GM18951 (cell line): ENCODE results near the gene ZCCHC14.

ENCODE experiments used
- POLR2A ChIP-seq: IDR thresholded peaks from 4 replicates; pipeline ENCODE4 v1.6.1; 2011; ENCODE audit warnings: mild to moderate bottlenecking; ENCODE audit not compliant: insufficient read length, insufficient read depth; ENCODE audit errors: extremely low read depth
- in situ Hi-C: fragments of 300-500 bp; cut with MboI; formaldehyde crosslinking; loops from one replicate; pipeline ENCODE4 v1.12.0; 2022; ENCODE audit warnings: low sequenced_read_pairs, mixed read lengths, inconsistent platforms; ENCODE audit not compliant: unreplicated experiment

The ZCCHC14 gene

DNA sequence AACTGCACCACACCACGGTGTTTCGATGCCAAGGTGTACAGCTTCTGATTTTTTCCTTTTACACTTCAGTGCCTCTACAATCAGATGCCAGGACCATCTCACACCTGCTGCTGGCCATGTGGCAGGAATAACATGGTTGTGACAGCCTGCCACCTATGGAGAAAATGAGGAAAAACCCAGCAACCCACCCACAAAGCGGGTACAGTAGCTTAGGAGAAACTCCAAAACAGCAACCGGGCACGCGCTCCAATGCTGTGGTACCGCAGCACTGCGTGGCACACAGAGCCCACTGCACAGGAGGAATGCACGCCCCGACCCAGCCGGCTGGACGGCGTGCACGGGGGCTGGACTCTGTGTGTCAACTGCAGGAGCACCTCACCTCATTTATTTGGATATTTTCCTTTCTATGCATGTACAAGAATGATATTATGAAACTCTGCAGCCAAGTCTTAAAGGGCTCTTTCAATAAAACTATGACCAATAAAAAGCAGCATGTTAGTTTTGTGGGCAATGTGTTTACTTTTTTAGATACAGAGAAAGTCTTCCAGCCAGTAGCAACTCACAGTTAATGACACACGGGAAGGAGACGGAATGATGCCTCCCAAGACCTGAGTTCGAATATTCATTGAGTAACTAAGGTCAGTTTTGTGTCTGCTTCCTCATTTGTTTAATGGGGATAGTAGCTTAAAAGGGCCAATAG is 54.8 kb downstream of the ZCCHC14 start:
- no peak for TF ChIP-seq POLR2A
- in situ Hi-C loops, result no loop called here

DNA sequence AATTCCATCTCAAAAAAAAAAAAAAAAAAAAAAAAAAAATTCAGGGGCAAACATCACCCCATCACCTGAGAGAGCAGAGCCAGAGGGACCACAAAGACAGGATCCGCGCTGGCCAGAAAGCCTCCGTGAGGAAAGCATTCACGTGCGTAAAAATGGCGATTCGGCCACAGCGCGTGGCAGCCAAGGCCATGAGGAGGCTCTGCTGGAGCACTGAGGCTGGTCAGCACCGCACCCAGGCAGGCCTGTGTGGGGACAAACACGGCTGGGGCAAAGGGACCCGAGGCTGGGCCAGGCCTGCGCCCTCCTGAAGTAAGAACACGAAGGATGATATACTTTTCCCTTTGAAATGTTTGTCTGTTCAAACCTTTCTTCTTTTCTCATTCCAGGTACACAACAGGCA is 55.5 kb downstream of the ZCCHC14 start:
- no peak for TF ChIP-seq POLR2A
- in situ Hi-C loops, result no loop called here

- no peak for TF ChIP-seq POLR2A
Observed at GRCh38 chr16:87436225-87437172, 56.3 kb downstream of the ZCCHC14 start.

DNA sequence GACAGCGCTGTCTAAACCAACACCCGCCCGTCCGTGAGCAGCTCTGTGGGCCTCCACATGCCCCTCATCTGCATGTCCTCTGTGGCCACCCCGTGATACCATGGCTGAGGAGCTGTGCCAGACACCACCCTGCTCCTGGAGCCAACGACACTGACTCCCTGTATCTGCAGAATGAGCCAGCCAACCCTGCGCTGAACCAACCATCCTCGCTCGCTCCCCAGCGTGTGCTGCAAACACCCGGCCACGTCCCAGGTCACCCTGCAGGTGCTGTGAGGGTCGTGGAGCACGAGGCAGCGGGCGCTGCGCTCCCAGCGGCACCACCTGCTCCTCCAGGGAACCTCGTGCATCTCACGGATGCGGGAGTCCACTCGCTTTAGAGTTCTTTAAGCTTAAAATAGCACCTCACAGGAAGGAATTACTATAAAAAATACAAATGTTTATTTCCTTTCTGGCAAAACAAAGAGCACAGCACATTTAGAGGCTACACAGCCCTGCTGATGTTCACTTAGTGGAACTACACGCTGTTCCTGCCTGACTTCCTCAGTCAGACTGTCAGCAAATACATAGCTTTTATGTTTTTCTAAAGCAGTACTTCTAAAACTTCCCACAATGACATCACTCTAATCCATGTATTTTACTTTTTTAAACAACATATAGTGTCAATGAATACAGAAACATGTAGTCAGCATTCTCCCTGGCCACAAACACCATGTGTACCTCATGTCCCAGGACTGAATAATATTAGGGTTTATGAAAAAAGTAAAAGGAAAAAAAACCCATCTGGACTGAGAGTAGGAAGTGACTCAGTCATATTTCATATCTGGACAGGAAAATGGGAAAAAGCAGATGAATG is 57.2 kb downstream of the ZCCHC14 start:
- TF ChIP-seq POLR2A, result no peak
- in situ Hi-C loops, result no loop called here

More at GRCh38 chr16:87436225-87437172, 56.3 kb downstream of the ZCCHC14 start:
- in situ Hi-C loops, result no loop called here

DNA sequence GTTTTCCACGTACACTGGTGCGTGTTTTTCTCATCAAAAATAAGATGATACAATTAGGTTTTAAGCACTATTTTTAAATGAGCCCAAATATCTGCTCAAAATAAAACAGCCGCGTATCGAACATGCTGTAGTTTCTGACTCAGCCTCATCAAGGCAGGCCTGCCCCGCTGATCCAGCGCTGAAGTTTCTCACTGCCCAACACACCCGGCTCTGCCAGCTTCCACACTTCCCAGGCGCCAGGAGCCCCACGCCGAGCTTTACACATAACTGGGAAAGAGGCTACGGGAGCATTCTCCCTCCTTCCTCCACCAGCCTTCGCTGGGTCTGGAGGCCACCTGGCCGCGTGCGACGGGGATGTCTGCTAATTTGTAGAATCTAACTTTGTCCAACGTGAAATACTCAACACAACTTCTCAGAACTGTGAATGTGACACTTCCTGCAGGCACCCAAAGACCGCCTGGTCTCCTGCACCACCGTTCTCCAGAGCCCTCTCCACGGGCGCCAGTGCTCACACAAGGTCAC is 58.6 kb downstream of the ZCCHC14 start:
- no peak for TF ChIP-seq POLR2A
- in situ Hi-C loops, result no loop called here

GRCh38 chr16:87432330-87432915 is 60.4 kb downstream of the ZCCHC14 start:
- no peak for TF ChIP-seq POLR2A
- in situ Hi-C loops, result no loop called here

- in situ Hi-C loops, result no loop called here
- no peak for TF ChIP-seq POLR2A
Observed at GRCh38 chr16:87431926-87432325, 60.9 kb downstream of the ZCCHC14 start.

DNA sequence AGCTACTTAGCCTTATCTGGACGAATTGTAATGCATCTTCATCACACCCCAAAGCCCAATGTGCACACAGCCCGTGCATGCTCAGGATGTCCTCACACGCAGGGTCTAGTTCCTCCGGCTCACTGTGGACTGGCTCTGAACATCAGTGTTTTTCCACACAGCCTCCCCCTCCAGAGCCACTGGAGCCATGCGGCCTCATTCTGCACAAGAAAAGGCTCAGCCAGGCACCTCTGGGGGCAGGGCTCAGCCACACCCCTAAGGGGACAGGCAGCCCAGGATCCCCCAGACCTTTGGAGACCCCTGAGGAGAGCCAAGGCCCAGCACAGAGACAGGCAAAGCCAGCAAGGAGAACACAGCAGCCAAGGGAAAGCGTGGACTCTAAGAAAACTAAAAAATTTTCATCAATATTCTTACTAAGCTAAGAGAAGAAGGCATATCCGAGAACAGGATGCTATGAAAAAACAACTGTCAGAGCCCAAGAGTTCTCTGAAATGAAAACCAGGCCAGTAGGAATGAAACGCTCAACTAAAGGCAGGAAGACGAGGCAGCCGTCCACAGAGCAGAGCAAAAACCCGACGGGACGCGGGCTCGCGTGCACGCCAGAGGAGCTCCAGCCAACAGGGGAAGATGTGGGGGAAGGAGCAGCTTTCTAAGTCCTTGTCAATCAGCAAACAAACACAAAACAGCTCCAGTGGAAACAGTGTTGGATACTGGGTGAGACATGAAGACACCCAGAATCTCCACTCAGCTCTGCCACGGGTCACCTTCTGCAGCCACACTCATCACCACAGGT is 66.2 kb downstream of the ZCCHC14 start:
- in situ Hi-C loops, result no loop called here
- TF ChIP-seq POLR2A, result no peak

GRCh38 chr16:87425941-87426340 is 66.9 kb downstream of the ZCCHC14 start:
- in situ Hi-C loops, result no loop called here
- TF ChIP-seq POLR2A, result no peak

- no peak for TF ChIP-seq POLR2A
- in situ Hi-C loops, result no loop called here
Observed at GRCh38 chr16:87424266-87424665, 68.6 kb downstream of the ZCCHC14 start.

DNA sequence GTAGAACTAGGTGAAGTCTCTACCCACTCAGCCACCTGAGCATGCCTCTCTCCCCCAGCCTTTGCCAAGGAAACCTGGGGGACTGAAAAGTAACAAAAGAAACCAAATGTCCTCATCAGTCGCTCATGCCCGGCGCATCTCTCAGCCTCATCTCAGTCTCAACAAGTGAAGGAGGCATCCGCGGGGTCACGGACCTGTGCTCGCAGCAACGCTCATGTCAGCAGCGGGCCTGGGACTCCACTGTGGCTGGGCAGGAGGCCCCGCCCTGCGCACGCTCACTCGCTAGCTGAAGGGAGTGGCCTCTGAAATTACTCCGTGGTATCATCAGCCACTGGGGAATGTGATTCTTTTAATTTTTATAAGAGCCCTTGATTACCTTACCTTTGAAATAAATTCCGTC is 69.4 kb downstream of the ZCCHC14 start:
- in situ Hi-C loops, result no loop called here
- no peak for TF ChIP-seq POLR2A

DNA sequence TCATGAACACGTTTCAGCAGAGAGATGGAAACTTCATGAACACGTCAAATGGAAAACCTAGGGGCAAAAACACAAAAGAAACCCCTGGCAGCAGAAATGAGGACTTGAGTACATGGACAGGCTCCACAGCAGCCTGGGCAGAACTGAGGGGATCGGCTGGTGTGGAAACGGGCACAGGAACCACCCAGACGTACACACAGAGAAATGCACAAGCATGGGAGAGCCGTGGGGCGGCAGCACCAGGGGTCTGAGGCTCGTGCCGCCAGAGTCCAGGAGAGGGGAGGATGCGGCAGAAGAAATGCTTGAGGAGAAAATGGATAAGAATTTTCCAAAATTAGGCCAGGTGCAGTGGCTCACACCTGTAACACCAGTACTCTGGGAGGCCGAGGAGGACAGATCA is 70.7 kb downstream of the ZCCHC14 start:
- in situ Hi-C loops, result no loop called here
- TF ChIP-seq POLR2A, result no peak
